Cardiac fibroblast (primary cell): ENCODE measurements around the gene OXNAD1.
A peak's percentile ranks its signal among the peaks of the same experiment; 100 is the strongest.

Source experiments
- DNase-seq, 2 donors: peaks; one replicate each; pipeline versions ENCODE4 v3.0.0 to v3.0.0-alpha.2; 2010; ENCODE audit warnings: low read depth in 2 of 2
- H3K4me3 ChIP-seq, 2 donors: replicated peaks in 1 of 2; 1 replicate in 1 of 2; 2 replicates in 1 of 2; pipeline ENCODE4 v1.5.1; 2011; ENCODE audit warnings: low read depth in 2 of 2, low read length in 2 of 2, mild to moderate bottlenecking in 2 of 2, moderate library complexity in 1 of 2
- TF ChIP-seq, protein P1 (sequence below): IDR thresholded peaks from one replicate; pipeline ENCODE4 v1.5.1; 2011; ENCODE audit warnings: low read depth, mild to moderate bottlenecking, low read length, inconsistent platforms

OXNAD1 gene

GRCh38 chr3:16290827-16291196 lies 25.8 kb downstream of the OXNAD1 start:
- H3K4me3 ChIP-seq, result no peak overlapping the region
- DNase-seq, result peak in 1 of 2 donors; percentile 38
- TF ChIP-seq, protein P1, sequence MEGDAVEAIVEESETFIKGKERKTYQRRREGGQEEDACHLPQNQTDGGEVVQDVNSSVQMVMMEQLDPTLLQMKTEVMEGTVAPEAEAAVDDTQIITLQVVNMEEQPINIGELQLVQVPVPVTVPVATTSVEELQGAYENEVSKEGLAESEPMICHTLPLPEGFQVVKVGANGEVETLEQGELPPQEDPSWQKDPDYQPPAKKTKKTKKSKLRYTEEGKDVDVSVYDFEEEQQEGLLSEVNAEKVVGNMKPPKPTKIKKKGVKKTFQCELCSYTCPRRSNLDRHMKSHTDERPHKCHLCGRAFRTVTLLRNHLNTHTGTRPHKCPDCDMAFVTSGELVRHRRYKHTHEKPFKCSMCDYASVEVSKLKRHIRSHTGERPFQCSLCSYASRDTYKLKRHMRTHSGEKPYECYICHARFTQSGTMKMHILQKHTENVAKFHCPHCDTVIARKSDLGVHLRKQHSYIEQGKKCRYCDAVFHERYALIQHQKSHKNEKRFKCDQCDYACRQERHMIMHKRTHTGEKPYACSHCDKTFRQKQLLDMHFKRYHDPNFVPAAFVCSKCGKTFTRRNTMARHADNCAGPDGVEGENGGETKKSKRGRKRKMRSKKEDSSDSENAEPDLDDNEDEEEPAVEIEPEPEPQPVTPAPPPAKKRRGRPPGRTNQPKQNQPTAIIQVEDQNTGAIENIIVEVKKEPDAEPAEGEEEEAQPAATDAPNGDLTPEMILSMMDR, result no peak

GRCh38 chr3:16294844-16295243 lies 29.8 kb downstream of the OXNAD1 start:
- no peak overlapping the region for H3K4me3 ChIP-seq
- no peak for DNase-seq
- TF ChIP-seq, protein P1, result no peak

- TF ChIP-seq, protein P1, result no peak
- DNase-seq, result no peak
- no peak overlapping the region for H3K4me3 ChIP-seq
Measured at GRCh38 chr3:16295298-16295890, 30.4 kb downstream of the OXNAD1 start.

DNA sequence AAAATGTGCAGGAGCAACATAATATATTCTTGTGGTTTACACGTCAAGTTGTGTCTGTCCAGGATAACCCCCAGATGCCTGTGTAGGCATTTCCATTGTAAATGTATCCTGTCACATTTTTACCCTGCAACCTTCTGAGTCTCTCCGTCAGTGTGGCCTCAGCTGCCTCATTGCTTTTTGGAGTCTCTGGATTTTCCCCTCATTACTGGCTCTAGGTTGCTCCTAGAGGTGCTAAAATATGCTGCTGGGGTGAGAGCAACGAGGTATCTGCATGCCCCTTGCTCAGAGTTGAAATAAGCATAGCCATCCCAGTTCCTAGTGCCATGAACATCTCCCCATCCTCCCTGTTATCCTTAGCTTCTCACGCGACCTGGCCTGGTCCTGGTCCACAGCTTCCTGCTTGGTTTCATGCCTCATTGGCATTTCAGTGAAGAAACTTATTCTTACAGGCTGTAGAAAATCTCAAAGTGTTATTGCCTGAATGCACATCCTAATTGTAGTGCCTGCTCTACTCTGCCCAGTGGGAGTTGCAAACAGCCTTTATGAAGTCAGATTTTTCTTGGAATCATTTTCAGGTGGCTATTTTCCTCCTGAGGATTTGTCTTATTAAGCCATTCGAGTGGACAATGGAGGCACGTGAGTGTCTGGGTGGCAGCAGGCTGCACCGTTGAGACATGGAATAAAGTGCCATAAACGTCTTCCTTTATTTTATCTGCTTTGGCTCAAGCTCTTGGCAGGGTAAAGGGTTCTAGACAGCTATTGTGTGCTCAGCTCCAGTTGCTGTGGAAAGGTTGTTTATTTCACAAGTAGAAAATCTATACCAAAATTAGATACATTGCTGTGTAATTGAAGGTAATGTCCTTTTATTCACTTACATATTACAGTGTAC lies 33.2 kb downstream of the OXNAD1 start:
- TF ChIP-seq, protein P1, result no peak
- peak in 1 of 2 donors; percentile 23 for DNase-seq
- H3K4me3 ChIP-seq, result no peak overlapping the region

DNA sequence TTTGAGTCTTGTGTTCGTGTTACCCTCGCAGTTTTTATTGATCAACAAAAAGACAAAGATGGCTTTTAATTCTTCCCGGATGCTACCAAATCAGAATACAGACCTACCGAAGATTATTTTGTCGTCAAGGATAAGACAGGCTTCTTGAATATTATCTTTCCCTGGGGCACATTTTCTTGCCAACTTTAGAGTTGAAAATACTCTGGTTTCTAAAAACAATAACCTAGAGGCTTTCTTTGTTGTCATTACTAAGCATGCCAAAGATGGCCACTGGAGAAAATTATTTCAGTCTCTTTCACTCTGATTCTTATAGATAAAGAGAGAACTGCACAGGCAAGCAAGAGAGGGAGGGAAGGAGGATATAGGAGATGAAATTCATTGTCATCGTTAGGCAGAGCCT lies 33.9 kb downstream of the OXNAD1 start:
- TF ChIP-seq, protein P1, result no peak
- H3K4me3 ChIP-seq, result no peak overlapping the region
- DNase-seq, result no peak

GRCh38 chr3:16299746-16300145 lies 34.7 kb downstream of the OXNAD1 start:
- no peak for DNase-seq
- TF ChIP-seq, protein P1, result no peak
- no peak overlapping the region for H3K4me3 ChIP-seq
